ENCODE data around the gene FYB2.

Gene FYB2

GRCh38 chr1:56811331-56811730, 7.9 kb downstream of the FYB2 start:
- Histone ChIP-seq H3K4me2 (ENCODE audit: low read depth, low read length) (no peak overlapping the region), H3K27me3 (replicated peaks; ENCODE audit: insufficient read depth, low read length) (no peaks in the 10 kb centered on the region), H3K9ac (ENCODE audit: low read length) (no peak overlapping the region), H3K4me3 (ENCODE audit: low read length) (no peak overlapping the region), H2AFZ (ENCODE audit: low read length) (no peak overlapping the region), H4K20me1 (ENCODE audit: insufficient read depth, low read length) (no peaks in the 10 kb centered on the region), H3K9me3 (replicated peaks; ENCODE audit: insufficient read depth, low read length) (no peaks in the 10 kb centered on the region), H3K9me2 (replicated peaks; ENCODE audit: insufficient read depth, low read length) (no peaks in the 10 kb centered on the region), H3F3A (ENCODE audit: insufficient read depth, low read length) (no peaks in the 10 kb centered on the region), H3K36me3 (replicated peaks; ENCODE audit: insufficient read depth, low read length) (no peaks in the 10 kb centered on the region), H3K27ac (ENCODE audit: low read length) (no peak overlapping the region), H3K79me2 (ENCODE audit: low read length) (no peaks in the 10 kb centered on the region), H3K4me1 (ENCODE audit: low read length) (no peaks in the 10 kb centered on the region)
- TF ChIP-seq CTCF (IDR thresholded peaks at IDR 0.05; ENCODE audit: low read length), result no peak
- no peak for TF ChIP-seq EZH2 (optimal IDR thresholded peaks at IDR 0.05; ENCODE audit: low read depth, low read length)
- no peak for TF ChIP-seq EZH2phosphoT487 (IDR thresholded peaks at IDR 0.05; ENCODE audit: low read length)
- DNase-seq, result no peak

DNA sequence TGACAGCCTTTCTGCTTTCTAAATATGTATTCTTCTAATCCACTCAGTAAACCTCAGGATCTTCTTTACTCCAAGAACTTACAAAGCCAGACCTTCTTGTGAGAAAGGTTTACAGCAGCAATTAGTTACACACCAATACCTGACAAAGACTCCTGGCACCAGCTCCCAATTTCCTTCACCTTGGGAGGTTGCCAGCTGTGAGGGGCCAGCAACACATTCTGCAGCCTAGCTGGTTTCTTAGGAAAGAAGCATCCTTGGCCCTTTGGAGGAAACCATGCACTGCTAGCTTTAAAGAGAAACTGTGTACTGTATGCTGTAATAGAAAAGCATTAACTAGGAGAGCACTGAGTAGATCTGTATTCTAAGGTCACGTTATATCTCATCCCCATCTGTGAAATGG, 10.8 kb downstream of the FYB2 start:
- no peak overlapping the region for H3K4me3 ChIP-seq (ENCODE audit: low read length)
- no peaks in the 10 kb centered on the region for H3K4me1 ChIP-seq (ENCODE audit: low read length)
- no peaks in the 10 kb centered on the region for H3K27me3 ChIP-seq (replicated peaks; ENCODE audit: insufficient read depth, low read length)
- H4K20me1 ChIP-seq (ENCODE audit: insufficient read depth, low read length), result no peaks in the 10 kb centered on the region
- no peak overlapping the region for H3K4me2 ChIP-seq (ENCODE audit: low read depth, low read length)
- H3K9me2 ChIP-seq (replicated peaks; ENCODE audit: insufficient read depth, low read length), result no peaks in the 10 kb centered on the region
- no peaks in the 10 kb centered on the region for H3F3A ChIP-seq (ENCODE audit: insufficient read depth, low read length)
- no peak overlapping the region for H3K27ac ChIP-seq (ENCODE audit: low read length)
- H3K9ac ChIP-seq (ENCODE audit: low read length), result no peak overlapping the region
- no peaks in the 10 kb centered on the region for H3K79me2 ChIP-seq (ENCODE audit: low read length)
- no peaks in the 10 kb centered on the region for H3K36me3 ChIP-seq (replicated peaks; ENCODE audit: insufficient read depth, low read length)
- TF ChIP-seq EZH2phosphoT487 (IDR thresholded peaks at IDR 0.05; ENCODE audit: low read length) (no peak), CTCF (IDR thresholded peaks at IDR 0.05; ENCODE audit: low read length) (no peak), EZH2 (optimal IDR thresholded peaks at IDR 0.05; ENCODE audit: low read depth, low read length) (no peak)
- H3K9me3 ChIP-seq (replicated peaks; ENCODE audit: insufficient read depth, low read length), result no peaks in the 10 kb centered on the region
- H2AFZ ChIP-seq (ENCODE audit: low read length), result no peak overlapping the region
- no peak for DNase-seq

DNA sequence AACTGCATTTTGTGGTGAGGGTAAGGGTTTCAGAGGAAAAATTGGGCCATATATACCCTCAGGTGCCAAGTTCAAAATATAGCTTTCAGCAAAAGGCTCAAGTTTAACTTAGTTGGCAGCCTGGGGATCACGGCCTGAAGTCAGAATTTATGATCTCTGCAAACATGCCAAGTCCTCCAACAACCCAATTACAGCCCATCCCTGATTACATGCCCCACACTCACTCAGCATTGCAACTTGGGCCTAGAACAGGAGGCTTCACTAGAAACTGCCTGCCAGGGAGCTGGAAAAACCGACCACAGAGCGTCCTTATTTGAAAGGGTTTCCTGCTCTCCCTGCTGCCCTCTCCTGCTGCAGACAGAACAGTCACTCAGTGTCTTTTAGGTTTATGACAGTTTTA, 12.4 kb downstream of the FYB2 start:
- no peak overlapping the region for H2AFZ ChIP-seq (ENCODE audit: low read length)
- no peaks in the 10 kb centered on the region for H3K4me1 ChIP-seq (ENCODE audit: low read length)
- no peak for DNase-seq
- no peak overlapping the region for H3K4me2 ChIP-seq (ENCODE audit: low read depth, low read length)
- H3K36me3 ChIP-seq (replicated peaks; ENCODE audit: insufficient read depth, low read length), result no peaks in the 10 kb centered on the region
- H3K9me2 ChIP-seq (replicated peaks; ENCODE audit: insufficient read depth, low read length), result no peaks in the 10 kb centered on the region
- TF ChIP-seq EZH2phosphoT487 (IDR thresholded peaks at IDR 0.05; ENCODE audit: low read length) (no peak), CTCF (IDR thresholded peaks at IDR 0.05; ENCODE audit: low read length) (no peak), EZH2 (optimal IDR thresholded peaks at IDR 0.05; ENCODE audit: low read depth, low read length) (no peak)
- no peaks in the 10 kb centered on the region for H4K20me1 ChIP-seq (ENCODE audit: insufficient read depth, low read length)
- H3K79me2 ChIP-seq (ENCODE audit: low read length), result no peaks in the 10 kb centered on the region
- no peaks in the 10 kb centered on the region for H3K9me3 ChIP-seq (replicated peaks; ENCODE audit: insufficient read depth, low read length)
- H3K9ac ChIP-seq (ENCODE audit: low read length), result no peak overlapping the region
- H3K27me3 ChIP-seq (replicated peaks; ENCODE audit: insufficient read depth, low read length), result no peaks in the 10 kb centered on the region
- no peaks in the 10 kb centered on the region for H3F3A ChIP-seq (ENCODE audit: insufficient read depth, low read length)
- H3K4me3 ChIP-seq (ENCODE audit: low read length), result no peak overlapping the region
- H3K27ac ChIP-seq (ENCODE audit: low read length), result no peak overlapping the region

Data from MM.1S (cell line).